Stomach (tissue), 4 donors: ENCODE measurements around the gene FGF22.

Experiments used
- CTCF ChIP-seq, 7 experiments: fragments of 450-650 bp in 4 of 7; fragments of 200-600 bp in 3 of 7; sonication (generic) in 3 of 7; IDR thresholded peaks; one replicate each; pipeline ENCODE4 v1.5.1; 2016 to 2019; ENCODE audit warnings: antibody characterized with exemption in 7 of 7, control low read depth in 2 of 7, mild to moderate bottlenecking in 1 of 7
- EP300 ChIP-seq: sonication (generic); formaldehyde crosslinking; IDR thresholded peaks from one replicate; pipeline ENCODE4 v1.6.1; 2017; ENCODE audit warnings: antibody characterized with exemption
- POLR2A ChIP-seq, 4 donors: fragments of 450-650 bp; IDR thresholded peaks; one replicate each; pipeline ENCODE4 v1.6.1; 2016; ENCODE audit warnings: antibody characterized with exemption in 4 of 4, control low read depth in 2 of 4, mild to moderate bottlenecking in 1 of 4, moderate library complexity in 1 of 4
- POLR2AphosphoS5 ChIP-seq, 3 donors: sonication (generic); formaldehyde crosslinking; IDR thresholded peaks; one replicate each; pipeline ENCODE4 v1.6.1; 2016; ENCODE audit warnings: antibody characterized with exemption in 3 of 3

DNA sequence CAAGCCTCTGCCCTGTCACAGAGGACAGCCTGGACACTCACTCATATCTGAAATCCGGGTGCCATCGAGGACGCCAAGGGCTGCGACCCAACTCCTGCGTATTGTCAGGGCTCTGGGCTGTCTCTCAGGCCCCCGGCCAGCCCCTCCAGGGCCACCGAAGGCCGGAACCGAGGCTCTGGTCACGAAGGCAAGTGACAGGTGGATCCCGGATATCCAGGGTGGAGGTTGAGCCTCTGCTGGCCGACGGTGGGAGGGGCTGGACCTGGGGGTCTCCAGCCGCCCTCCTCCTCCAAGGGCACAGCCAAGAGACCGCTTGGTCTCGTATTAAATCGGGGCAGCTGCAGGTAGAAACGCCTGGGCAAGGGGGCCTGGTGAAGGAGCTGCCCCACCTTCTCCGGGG, 17.9 kb downstream of the FGF22 start:
- TF ChIP-seq POLR2AphosphoS5 (IDR thresholded peaks at IDR 0.05) (no peak), CTCF (IDR thresholded peaks at IDR 0.05) (no peak), POLR2A (IDR thresholded peaks at IDR 0.05) (no peak), EP300 (no peak)
